Measurements from ENCODE around the gene TTF1. TPM values are rescaled to one million over a fixed set of nuclear protein-coding genes. Genes with fewer than 3 reads are reported as not detected.

Gene TTF1
- total RNA-seq, 1 experiment from 2014 or later, result 9.7 TPM

DNA sequence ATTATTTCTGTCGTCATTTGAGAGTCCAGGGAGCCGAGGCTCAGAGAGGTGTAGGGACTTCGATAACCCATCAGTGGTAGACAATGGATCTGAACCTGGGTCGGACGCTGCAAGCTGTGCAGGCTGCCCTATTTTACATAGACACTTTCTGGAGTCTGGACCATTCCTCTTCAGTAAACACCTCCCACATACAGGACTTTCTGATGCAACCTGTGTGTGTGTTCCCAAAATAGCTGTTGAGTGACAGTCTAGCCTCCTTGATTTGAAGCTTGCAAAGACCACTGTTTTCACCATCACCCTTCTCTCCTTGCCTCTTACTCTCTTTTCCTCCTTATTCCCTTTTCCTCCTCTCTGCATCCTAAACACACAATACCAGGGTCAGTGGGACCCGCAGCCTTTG, 34.1 kb upstream of the TTF1 start:
- Mint-ChIP-seq H3K27me3 (ENCODE audit: unreplicated experiment) (peaks cover 30% of the 10 kb centered on the region), H3K36me3 (ENCODE audit: insufficient read depth, unreplicated experiment) (no peaks in the 10 kb centered on the region), H3K4me3 (ENCODE audit: low read depth, unreplicated experiment) (no peak overlapping the region), H3K27ac (ENCODE audit: unreplicated experiment) (no peak overlapping the region), H3K4me1 (ENCODE audit: low read depth, unreplicated experiment) (no peaks in the 10 kb centered on the region), H3K9me3 (ENCODE audit: low read depth, unreplicated experiment) (no peaks in the 10 kb centered on the region)
- DNase-seq, result no peak
- TF ChIP-seq, protein P1, sequence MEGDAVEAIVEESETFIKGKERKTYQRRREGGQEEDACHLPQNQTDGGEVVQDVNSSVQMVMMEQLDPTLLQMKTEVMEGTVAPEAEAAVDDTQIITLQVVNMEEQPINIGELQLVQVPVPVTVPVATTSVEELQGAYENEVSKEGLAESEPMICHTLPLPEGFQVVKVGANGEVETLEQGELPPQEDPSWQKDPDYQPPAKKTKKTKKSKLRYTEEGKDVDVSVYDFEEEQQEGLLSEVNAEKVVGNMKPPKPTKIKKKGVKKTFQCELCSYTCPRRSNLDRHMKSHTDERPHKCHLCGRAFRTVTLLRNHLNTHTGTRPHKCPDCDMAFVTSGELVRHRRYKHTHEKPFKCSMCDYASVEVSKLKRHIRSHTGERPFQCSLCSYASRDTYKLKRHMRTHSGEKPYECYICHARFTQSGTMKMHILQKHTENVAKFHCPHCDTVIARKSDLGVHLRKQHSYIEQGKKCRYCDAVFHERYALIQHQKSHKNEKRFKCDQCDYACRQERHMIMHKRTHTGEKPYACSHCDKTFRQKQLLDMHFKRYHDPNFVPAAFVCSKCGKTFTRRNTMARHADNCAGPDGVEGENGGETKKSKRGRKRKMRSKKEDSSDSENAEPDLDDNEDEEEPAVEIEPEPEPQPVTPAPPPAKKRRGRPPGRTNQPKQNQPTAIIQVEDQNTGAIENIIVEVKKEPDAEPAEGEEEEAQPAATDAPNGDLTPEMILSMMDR (IDR thresholded peaks at IDR 0.05; ENCODE audit: unreplicated experiment), result no peak
- intact Hi-C loops (cut with micrococcal nuclease; ENCODE audit: unreplicated experiment), result no loop called here
- CTCF ChIA-PET, result no interaction called here
- no TSS peak for BruUV-seq (replicated peaks)

DNA sequence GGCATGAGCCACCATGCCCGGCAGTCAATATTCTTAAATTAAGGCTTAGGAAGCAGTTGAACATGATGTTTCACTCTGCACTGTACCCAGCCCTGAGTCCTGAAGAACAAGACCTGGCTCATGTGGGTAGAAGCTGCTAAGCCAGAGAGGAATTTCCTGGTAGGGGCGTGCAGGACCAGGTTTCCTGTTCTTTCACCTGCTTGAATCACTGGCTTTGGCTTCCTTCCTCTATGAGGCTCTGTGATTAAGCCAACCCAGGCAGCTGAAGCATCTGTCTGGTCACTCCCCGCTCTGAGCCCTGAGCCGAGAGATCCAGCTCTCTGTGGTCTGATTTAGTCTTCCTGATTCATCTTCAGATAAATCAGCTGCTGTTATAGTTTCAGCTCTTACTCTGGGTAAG, 32.5 kb upstream of the TTF1 start:
- H3K27ac Mint-ChIP-seq (ENCODE audit: unreplicated experiment), result no peak overlapping the region
- CTCF ChIA-PET, result no interaction called here
- H3K36me3 Mint-ChIP-seq (ENCODE audit: insufficient read depth, unreplicated experiment), result no peaks in the 10 kb centered on the region
- no peak overlapping the region for H3K4me3 Mint-ChIP-seq (ENCODE audit: low read depth, unreplicated experiment)
- no peaks in the 10 kb centered on the region for H3K9me3 Mint-ChIP-seq (ENCODE audit: low read depth, unreplicated experiment)
- H3K4me1 Mint-ChIP-seq (ENCODE audit: low read depth, unreplicated experiment), result no peaks in the 10 kb centered on the region
- DNase-seq, result no peak
- peaks cover 40% of the 10 kb centered on the region for H3K27me3 Mint-ChIP-seq (ENCODE audit: unreplicated experiment)
- intact Hi-C loops (cut with micrococcal nuclease; ENCODE audit: unreplicated experiment), result no loop called here
- TF ChIP-seq, protein P1 (IDR thresholded peaks at IDR 0.05; ENCODE audit: unreplicated experiment), result no peak
- no TSS peak for BruUV-seq (replicated peaks)

DNA sequence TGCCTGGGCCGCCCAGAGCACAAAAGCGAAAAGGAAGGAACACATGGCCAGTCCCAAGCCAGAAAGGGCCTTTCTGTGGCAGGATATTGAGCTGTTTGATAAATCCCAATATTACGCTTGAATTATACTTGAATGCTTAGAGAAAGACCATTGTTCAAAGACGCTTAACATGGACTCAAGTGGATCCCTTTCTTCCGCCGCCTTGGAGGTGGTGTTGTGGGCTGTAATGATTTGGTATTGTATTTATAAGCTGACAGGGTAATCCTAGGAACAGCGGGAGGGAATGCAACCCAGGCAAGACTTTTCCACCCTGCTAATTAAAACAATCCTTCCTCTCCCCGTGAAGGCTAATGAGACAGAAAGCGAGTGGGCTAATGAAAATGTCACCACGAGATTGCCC, 28.2 kb upstream of the TTF1 start:
- DNase-seq, result no peak
- Mint-ChIP-seq H3K4me3 (ENCODE audit: low read depth, unreplicated experiment) (no peak overlapping the region), H3K4me1 (ENCODE audit: low read depth, unreplicated experiment) (no peaks in the 10 kb centered on the region), H3K9me3 (ENCODE audit: low read depth, unreplicated experiment) (no peaks in the 10 kb centered on the region), H3K27ac (ENCODE audit: unreplicated experiment) (no peak overlapping the region), H3K27me3 (ENCODE audit: unreplicated experiment) (peaks cover 65% of the 10 kb centered on the region), H3K36me3 (ENCODE audit: insufficient read depth, unreplicated experiment) (no peaks in the 10 kb centered on the region)
- CTCF ChIA-PET, result no interaction called here
- intact Hi-C loops (cut with micrococcal nuclease; ENCODE audit: unreplicated experiment), result no loop called here
- no TSS peak for BruUV-seq (replicated peaks)
- TF ChIP-seq, protein P1 (IDR thresholded peaks at IDR 0.05; ENCODE audit: unreplicated experiment), result no peak

DNA sequence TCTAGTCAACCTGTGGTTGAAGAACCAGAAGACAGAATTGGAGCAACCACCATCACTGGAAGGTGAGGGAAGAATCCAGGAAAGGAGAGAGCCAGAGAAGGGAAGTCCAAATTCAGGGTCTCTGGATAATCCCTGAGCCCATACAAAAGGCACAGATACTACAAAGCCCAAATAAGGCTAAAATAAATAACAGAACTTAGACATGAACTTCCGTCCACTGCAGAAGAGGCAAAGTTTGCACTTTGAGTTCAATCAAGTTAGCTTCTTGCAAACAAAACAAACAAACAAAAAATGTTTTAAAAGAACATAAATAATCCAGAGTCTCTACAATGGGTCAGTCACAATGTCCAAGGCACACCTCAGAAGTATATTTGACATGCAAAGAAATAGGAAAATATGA, 24.4 kb upstream of the TTF1 start:
- H3K4me3 Mint-ChIP-seq (ENCODE audit: low read depth, unreplicated experiment), result no peak overlapping the region
- no peaks in the 10 kb centered on the region for H3K4me1 Mint-ChIP-seq (ENCODE audit: low read depth, unreplicated experiment)
- BruUV-seq (replicated peaks), result no TSS peak
- no peak overlapping the region for H3K27ac Mint-ChIP-seq (ENCODE audit: unreplicated experiment)
- no peaks in the 10 kb centered on the region for H3K9me3 Mint-ChIP-seq (ENCODE audit: low read depth, unreplicated experiment)
- TF ChIP-seq, protein P1 (IDR thresholded peaks at IDR 0.05; ENCODE audit: unreplicated experiment), result no peak
- DNase-seq, result no peak
- H3K36me3 Mint-ChIP-seq (ENCODE audit: insufficient read depth, unreplicated experiment), result no peaks in the 10 kb centered on the region
- CTCF ChIA-PET, result no interaction called here
- peaks cover 71% of the 10 kb centered on the region for H3K27me3 Mint-ChIP-seq (ENCODE audit: unreplicated experiment)
- intact Hi-C loops (cut with micrococcal nuclease; ENCODE audit: unreplicated experiment), result no loop called here
